ENCODE results near the gene ANO1. TPM values are rescaled to one million over a fixed set of nuclear protein-coding genes. Genes with fewer than 3 reads are reported as not detected.

ANO1 gene
- polyA plus RNA-seq, 1 donor (not counting 4 experiments of a cell fraction or from before 2014, with no cell fraction given) = 45.2 TPM

DNA sequence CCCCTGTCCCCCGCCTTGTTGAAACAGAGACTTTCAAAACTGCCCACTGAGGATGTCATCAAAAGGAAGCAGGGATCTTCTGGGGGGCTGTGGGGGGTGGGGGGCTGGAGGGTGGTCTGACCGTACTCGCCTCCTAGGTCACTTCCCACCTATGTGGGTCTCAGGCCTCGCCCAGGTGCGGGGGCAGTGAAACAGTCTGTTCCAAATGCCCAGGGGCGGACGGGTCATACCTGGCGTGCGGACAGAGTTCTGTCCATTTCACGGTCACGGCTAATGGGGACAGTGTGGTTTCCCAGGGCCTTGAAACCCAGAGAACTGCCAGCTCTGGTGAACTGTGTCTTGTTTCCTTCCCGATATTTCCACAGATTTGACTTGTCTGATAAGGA lies 27.2 kb downstream of the ANO1 start:
- Histone ChIP-seq H3K4me1 (ENCODE audit: control insufficient read depth, extremely low read depth, insufficient read depth, low read length) (no peaks in the 10 kb centered on the region), H2AFZ (ENCODE audit: control insufficient read depth, low read length) (no peak overlapping the region), H3K27me3 (ENCODE audit: control insufficient read depth, extremely low read depth, insufficient read depth, low read length) (no peaks in the 10 kb centered on the region), H3K9me1 (ENCODE audit: control insufficient read depth, extremely low read depth, insufficient read depth, low read length) (no peaks in the 10 kb centered on the region), H4K20me1 (ENCODE audit: control insufficient read depth, extremely low read depth, insufficient read depth, low read length) (no peaks in the 10 kb centered on the region), H3K9ac (ENCODE audit: control insufficient read depth, extremely low read depth, insufficient read depth, low read length) (no peak overlapping the region), H3K4me3 (ENCODE audit: control insufficient read depth in 2 of 3, extremely low read depth in 1 of 3, insufficient read depth in 2 of 3, low read depth in 1 of 3, low read length in 3 of 3) (no peak overlapping the region), H3K27ac (ENCODE audit: control insufficient read depth, insufficient read depth, low read length) (no peak overlapping the region), H3K4me2 (ENCODE audit: control insufficient read depth, extremely low read depth, insufficient read depth, low read depth, low read length) (no peak overlapping the region), H3K36me3 (ENCODE audit: control insufficient read depth in 2 of 2, extremely low read depth in 1 of 2, insufficient read depth in 2 of 2, low read length in 2 of 2) (peaks cover 8 to 18% of the 10 kb centered on the region in 2 experiments), H3K79me2 (ENCODE audit: control insufficient read depth, insufficient read depth, low read length) (peaks cover 11% of the 10 kb centered on the region), H3K9me3 (ENCODE audit: control insufficient read depth, low read depth, low read length) (no peaks in the 10 kb centered on the region)
- no peak for FAIRE-seq
- dilution Hi-C loops (cut with MboI; ENCODE audit: extremely low pct_ligation_motif_present, low sequenced_read_pairs) = no loop called here
- no peak for DNase-seq (ENCODE audit: low read depth, low spot score)
- no peak for TF ChIP-seq EZH2 (IDR thresholded peaks at IDR 0.05; ENCODE audit: low read length)
- TF ChIP-seq, protein P1, sequence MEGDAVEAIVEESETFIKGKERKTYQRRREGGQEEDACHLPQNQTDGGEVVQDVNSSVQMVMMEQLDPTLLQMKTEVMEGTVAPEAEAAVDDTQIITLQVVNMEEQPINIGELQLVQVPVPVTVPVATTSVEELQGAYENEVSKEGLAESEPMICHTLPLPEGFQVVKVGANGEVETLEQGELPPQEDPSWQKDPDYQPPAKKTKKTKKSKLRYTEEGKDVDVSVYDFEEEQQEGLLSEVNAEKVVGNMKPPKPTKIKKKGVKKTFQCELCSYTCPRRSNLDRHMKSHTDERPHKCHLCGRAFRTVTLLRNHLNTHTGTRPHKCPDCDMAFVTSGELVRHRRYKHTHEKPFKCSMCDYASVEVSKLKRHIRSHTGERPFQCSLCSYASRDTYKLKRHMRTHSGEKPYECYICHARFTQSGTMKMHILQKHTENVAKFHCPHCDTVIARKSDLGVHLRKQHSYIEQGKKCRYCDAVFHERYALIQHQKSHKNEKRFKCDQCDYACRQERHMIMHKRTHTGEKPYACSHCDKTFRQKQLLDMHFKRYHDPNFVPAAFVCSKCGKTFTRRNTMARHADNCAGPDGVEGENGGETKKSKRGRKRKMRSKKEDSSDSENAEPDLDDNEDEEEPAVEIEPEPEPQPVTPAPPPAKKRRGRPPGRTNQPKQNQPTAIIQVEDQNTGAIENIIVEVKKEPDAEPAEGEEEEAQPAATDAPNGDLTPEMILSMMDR (optimal IDR thresholded peaks at IDR 0.05 in 1 of 3, IDR thresholded peaks at IDR 0.05 in 1 of 3, conservative IDR thresholded peaks at IDR 0.05 in 1 of 3; ENCODE audit: extremely low read depth in 1 of 3, insufficient read depth in 2 of 3, low read length in 3 of 3) = no peak

DNA sequence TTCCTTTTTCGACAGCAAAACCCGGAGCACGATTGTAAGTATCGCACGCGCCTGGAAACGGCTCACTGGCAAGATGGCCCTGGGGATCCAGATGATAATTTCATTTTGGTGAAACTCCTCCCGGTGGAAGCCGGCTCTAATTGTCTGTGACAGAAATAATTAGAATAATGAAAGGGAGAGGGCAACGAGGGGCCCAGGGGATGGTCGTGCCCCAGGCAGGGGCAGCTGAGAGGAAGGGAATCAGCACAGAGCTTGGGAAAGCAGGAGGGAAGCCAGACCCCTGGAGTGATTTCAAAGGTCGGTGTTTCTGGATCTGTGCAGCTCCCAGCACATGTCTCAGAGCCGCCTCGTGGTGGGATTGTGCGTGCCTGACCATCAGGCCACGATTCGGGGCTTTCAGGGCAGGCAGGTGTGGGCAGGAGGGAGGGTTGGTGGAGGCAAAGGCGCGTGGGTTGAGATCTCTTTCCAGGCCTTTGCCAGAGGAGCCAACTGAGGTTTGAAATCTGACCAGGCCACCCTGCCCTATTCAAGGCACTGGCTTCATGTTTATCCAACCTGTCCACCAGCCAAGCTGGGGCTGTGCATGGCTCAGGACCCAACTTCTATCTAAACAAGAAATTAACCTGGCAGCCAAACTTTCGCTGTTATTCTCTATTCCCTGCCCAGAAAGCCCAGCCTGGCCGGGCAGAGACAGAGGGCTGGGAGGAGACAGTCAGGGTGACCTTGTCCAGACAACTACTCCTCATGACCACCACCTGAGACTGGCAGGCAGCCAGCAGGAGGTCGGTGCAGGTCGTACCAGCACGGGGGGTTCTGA lies 27.8 kb downstream of the ANO1 start:
- Histone ChIP-seq H2AFZ (ENCODE audit: control insufficient read depth, low read length) (no peak overlapping the region), H3K9me1 (ENCODE audit: control insufficient read depth, extremely low read depth, insufficient read depth, low read length) (no peaks in the 10 kb centered on the region), H3K9me3 (ENCODE audit: control insufficient read depth, low read depth, low read length) (no peaks in the 10 kb centered on the region), H3K36me3 (ENCODE audit: control insufficient read depth in 2 of 2, extremely low read depth in 1 of 2, insufficient read depth in 2 of 2, low read length in 2 of 2) (peaks cover 6 to 18% of the 10 kb centered on the region in 2 experiments), H3K4me2 (ENCODE audit: control insufficient read depth, extremely low read depth, insufficient read depth, low read depth, low read length) (no peak overlapping the region), H3K9ac (ENCODE audit: control insufficient read depth, extremely low read depth, insufficient read depth, low read length) (no peak overlapping the region), H3K4me1 (ENCODE audit: control insufficient read depth, extremely low read depth, insufficient read depth, low read length) (no peaks in the 10 kb centered on the region), H4K20me1 (ENCODE audit: control insufficient read depth, extremely low read depth, insufficient read depth, low read length) (no peaks in the 10 kb centered on the region), H3K27me3 (ENCODE audit: control insufficient read depth, extremely low read depth, insufficient read depth, low read length) (no peaks in the 10 kb centered on the region), H3K27ac (ENCODE audit: control insufficient read depth, insufficient read depth, low read length) (no peak overlapping the region), H3K4me3 (ENCODE audit: control insufficient read depth in 2 of 3, extremely low read depth in 1 of 3, insufficient read depth in 2 of 3, low read depth in 1 of 3, low read length in 3 of 3) (no peak overlapping the region), H3K79me2 (ENCODE audit: control insufficient read depth, insufficient read depth, low read length) (peaks cover 8% of the 10 kb centered on the region)
- dilution Hi-C loops (cut with MboI; ENCODE audit: extremely low pct_ligation_motif_present, low sequenced_read_pairs) = no loop called here
- DNase-seq (ENCODE audit: low read depth, low spot score) (no peak), FAIRE-seq (no peak)
- TF ChIP-seq EZH2 (IDR thresholded peaks at IDR 0.05; ENCODE audit: low read length) = no peak
- TF ChIP-seq, protein P1 (optimal IDR thresholded peaks at IDR 0.05 in 1 of 3, IDR thresholded peaks at IDR 0.05 in 1 of 3, conservative IDR thresholded peaks at IDR 0.05 in 1 of 3; ENCODE audit: extremely low read depth in 1 of 3, insufficient read depth in 2 of 3, low read length in 3 of 3) = no peak

Measured in keratinocyte (primary cell).